CD8-positive, alpha-beta memory T cell (primary cell): ENCODE measurements around the gene EXOSC7. TPM values are rescaled to one million over a fixed set of nuclear protein-coding genes. Genes with fewer than 3 reads are reported as not detected.

ENCODE experiments used
- CTCF ChIA-PET: fragments of 350-600 bp; sonication (Branson Sonifier 250); formaldehyde crosslinking; loops from one replicate; lab custom pipeline; 2021; ENCODE audit warnings: antibody characterized with exemption; lab: Charles Lee
- POLR2A ChIA-PET: fragments of 350-600 bp; sonication (Branson Sonifier 250); formaldehyde crosslinking; loops from one replicate; lab custom pipeline; 2021; ENCODE audit warnings: antibody characterized with exemption; lab: Charles Lee
- DNase-seq, 5 donors: peaks; one replicate each; pipeline versions ENCODE4 v3.0.0 to v3.0.0-alpha.2; 2020 to 2022; ENCODE audit warnings: mixed read lengths in 1 of 5
- H3K27ac ChIP-seq: one replicate; pipeline ENCODE4 v1.7.0; 2013; ENCODE audit warnings: low read depth, mild to moderate bottlenecking, low read length, moderate library complexity
- H3K27me3 ChIP-seq: 2 replicates; pipeline ENCODE4 v1.7.0; 2013; ENCODE audit warnings: low read length, mild to moderate bottlenecking; ENCODE audit not compliant: insufficient read depth, poor library complexity, severe bottlenecking
- H3K36me3 ChIP-seq: 2 replicates; pipeline ENCODE4 v1.7.0; 2013; ENCODE audit warnings: mild to moderate bottlenecking, low read length, moderate library complexity; ENCODE audit not compliant: insufficient read depth
- H3K4me1 ChIP-seq: 2 replicates; pipeline ENCODE4 v1.7.0; 2013; ENCODE audit warnings: mild to moderate bottlenecking, low read length, moderate library complexity; ENCODE audit not compliant: insufficient read depth
- H3K4me3 ChIP-seq: 2 replicates; pipeline ENCODE4 v1.7.0; 2013; ENCODE audit warnings: mild to moderate bottlenecking, low read length
- H3K9me3 ChIP-seq: 2 replicates; pipeline ENCODE4 v1.7.0; 2013; ENCODE audit warnings: mild to moderate bottlenecking, low read length
- H3K27ac Mint-ChIP-seq, 8 donors: one replicate each; pipeline ENCODE4 v1.8.0; 2020 to 2021; ENCODE audit warnings: mixed read lengths in 8 of 8, mild to moderate bottlenecking in 6 of 8, inconsistent platforms in 3 of 8, moderate library complexity in 3 of 8
- H3K27me3 Mint-ChIP-seq, 2 donors: one replicate each; pipeline ENCODE4 v1.8.0; 2020 to 2021; ENCODE audit warnings: mixed read lengths in 2 of 2, mild to moderate bottlenecking in 1 of 2, moderate library complexity in 1 of 2
- H3K36me3 Mint-ChIP-seq, 3 donors: one replicate each; pipeline ENCODE4 v1.8.0; 2020 to 2021; ENCODE audit warnings: mixed read lengths in 3 of 3, inconsistent platforms in 1 of 3, mild to moderate bottlenecking in 1 of 3
- H3K4me1 Mint-ChIP-seq, 3 donors: one replicate each; pipeline ENCODE4 v1.8.0; 2020 to 2021; ENCODE audit warnings: mixed read lengths in 3 of 3, inconsistent platforms in 1 of 3, mild to moderate bottlenecking in 1 of 3
- H3K4me3 Mint-ChIP-seq, 7 donors: one replicate each; pipeline ENCODE4 v1.8.0; 2020 to 2021; ENCODE audit warnings: mixed read lengths in 7 of 7, mild to moderate bottlenecking in 6 of 7, moderate library complexity in 4 of 7, inconsistent platforms in 2 of 7
- H3K9me3 Mint-ChIP-seq, 5 donors: one replicate each; pipeline ENCODE4 v1.8.0; 2020 to 2022; ENCODE audit warnings: mixed read lengths in 5 of 5, mild to moderate bottlenecking in 3 of 5, moderate library complexity in 2 of 5, inconsistent platforms in 1 of 5
- polyA plus RNA-seq: library from polyadenylated mRNA; unstranded; fragments of 300-500 nt; fragmentation: Illumina TruSeq; gene quantifications from one replicate; pipeline ENCODE4 v1.2.3, GENCODE V29; 2021
- total RNA-seq, 2 experiments: library from RNA; stranded (reverse); gene quantifications; one replicate each; pipeline ENCODE4 v1.2.3, GENCODE V29; 2021

Gene EXOSC7
- total and polyA plus RNA-seq, 3 experiments from 2014 or later = 42.1 to 89.6 (median 86.4) TPM

- Histone ChIP-seq H3K36me3 (peaks cover 11% of the 10 kb centered on the region), H3K4me3 (no peak overlapping the region), H3K4me1 (no peaks in the 10 kb centered on the region), H3K27ac (no peak overlapping the region), H3K9me3 (no peaks in the 10 kb centered on the region), H3K27me3 (no peaks in the 10 kb centered on the region)
- ChIA-PET POLR2A (no interaction called here), CTCF (interaction anchor here (1.1 kb wide), 1 partner anchor 33 kb away, joined by 3 read pairs; no protein-coding TSS in a partner anchor)
- H3K36me3 Mint-ChIP-seq = peaks cover 0 to 62% (median 19%) of the 10 kb centered on the region in 3 donors
- no peaks in the 10 kb centered on the region for H3K27me3 Mint-ChIP-seq
- DNase-seq = no peak
- H3K4me3 Mint-ChIP-seq = no peak overlapping the region
- no peaks in the 10 kb centered on the region for H3K9me3 Mint-ChIP-seq
- H3K4me1 Mint-ChIP-seq = peaks cover 28 to 36% (median 36%) of the 10 kb centered on the region in 3 donors
- peak overlapping the region in 2 of 8 donors; percentile 17 to 51 for H3K27ac Mint-ChIP-seq
Observed at GRCh38 chr3:44954304-44954703, 21.7 kb upstream of the EXOSC7 start.

- Histone ChIP-seq H3K4me3 (no peak overlapping the region), H3K27ac (no peak overlapping the region), H3K9me3 (no peaks in the 10 kb centered on the region), H3K4me1 (no peaks in the 10 kb centered on the region), H3K36me3 (peaks cover 14% of the 10 kb centered on the region), H3K27me3 (no peaks in the 10 kb centered on the region)
- POLR2A ChIA-PET = interaction anchor here (0.7 kb wide), 1 partner anchor 9 kb away, joined by 3 read pairs; no protein-coding TSS in a partner anchor
- CTCF ChIA-PET = interaction anchor here (1.1 kb wide), 1 partner anchor 33 kb away, joined by 3 read pairs; no protein-coding TSS in a partner anchor
- peak overlapping the region in 1 of 8 donors; percentile 42 for H3K27ac Mint-ChIP-seq
- peaks cover 0 to 64% (median 19%) of the 10 kb centered on the region in 3 donors for H3K36me3 Mint-ChIP-seq
- no peak overlapping the region for H3K4me3 Mint-ChIP-seq
- H3K9me3 Mint-ChIP-seq = no peaks in the 10 kb centered on the region
- no peak for DNase-seq
- H3K4me1 Mint-ChIP-seq = peaks cover 28 to 36% (median 36%) of the 10 kb centered on the region in 3 donors
- H3K27me3 Mint-ChIP-seq = no peaks in the 10 kb centered on the region
Observed at GRCh38 chr3:44954962-44955361, 21.1 kb upstream of the EXOSC7 start.

- Histone ChIP-seq H3K4me1 (no peaks in the 10 kb centered on the region), H3K27me3 (no peaks in the 10 kb centered on the region), H3K9me3 (no peaks in the 10 kb centered on the region), H3K36me3 (peaks cover 14% of the 10 kb centered on the region), H3K4me3 (no peak overlapping the region), H3K27ac (no peak overlapping the region)
- H3K27ac Mint-ChIP-seq = peak overlapping the region in 3 of 8 donors; percentile 61 to 62 (median 61)
- peaks cover 0 to 60% (median 19%) of the 10 kb centered on the region in 3 donors for H3K36me3 Mint-ChIP-seq
- POLR2A ChIA-PET = no interaction called here
- no peaks in the 10 kb centered on the region for H3K27me3 Mint-ChIP-seq
- CTCF ChIA-PET = no interaction called here
- H3K4me1 Mint-ChIP-seq = peaks cover 25 to 36% (median 35%) of the 10 kb centered on the region in 3 donors
- H3K9me3 Mint-ChIP-seq = no peaks in the 10 kb centered on the region
- H3K4me3 Mint-ChIP-seq = no peak overlapping the region
- no peak for DNase-seq
Observed at GRCh38 chr3:44955917-44956316, 20.1 kb upstream of the EXOSC7 start.

GRCh38 chr3:44957986-44958385 is 18.1 kb upstream of the EXOSC7 start:
- Mint-ChIP-seq H3K36me3 (peaks cover 0 to 50% (median 14%) of the 10 kb centered on the region in 3 donors), H3K27ac (no peak overlapping the region), H3K4me3 (no peak overlapping the region), H3K9me3 (no peaks in the 10 kb centered on the region), H3K4me1 (peaks cover 26 to 38% (median 32%) of the 10 kb centered on the region in 3 donors), H3K27me3 (no peaks in the 10 kb centered on the region)
- H3K4me1 ChIP-seq = no peaks in the 10 kb centered on the region
- peaks cover 14% of the 10 kb centered on the region for H3K36me3 ChIP-seq
- DNase-seq = no peak
- H3K27ac ChIP-seq = no peak overlapping the region
- POLR2A ChIA-PET = no interaction called here
- H3K9me3 ChIP-seq = no peaks in the 10 kb centered on the region
- no peaks in the 10 kb centered on the region for H3K27me3 ChIP-seq
- CTCF ChIA-PET = interaction anchor here (0.9 kb wide), 1 partner anchor 18 kb away, joined by 3 read pairs; the partner anchor contains the start of genes EXOSC7 and ZDHHC3
- no peak overlapping the region for H3K4me3 ChIP-seq

GRCh38 chr3:44958386-44958785 is 17.7 kb upstream of the EXOSC7 start:
- H3K4me3 ChIP-seq = no peak overlapping the region
- H3K27ac Mint-ChIP-seq = no peak overlapping the region
- H3K9me3 Mint-ChIP-seq = no peaks in the 10 kb centered on the region
- POLR2A ChIA-PET = no interaction called here
- peaks cover 0 to 50% (median 14%) of the 10 kb centered on the region in 3 donors for H3K36me3 Mint-ChIP-seq
- H3K9me3 ChIP-seq = no peaks in the 10 kb centered on the region
- H3K27me3 ChIP-seq = no peaks in the 10 kb centered on the region
- no peak overlapping the region for H3K27ac ChIP-seq
- no peaks in the 10 kb centered on the region for H3K4me1 ChIP-seq
- CTCF ChIA-PET = interaction anchor here (0.9 kb wide), 1 partner anchor 18 kb away, joined by 3 read pairs; the partner anchor contains the start of genes EXOSC7 and ZDHHC3
- no peaks in the 10 kb centered on the region for H3K27me3 Mint-ChIP-seq
- no peak for DNase-seq
- peaks cover 28 to 42% (median 35%) of the 10 kb centered on the region in 3 donors for H3K4me1 Mint-ChIP-seq
- no peak overlapping the region for H3K4me3 Mint-ChIP-seq
- H3K36me3 ChIP-seq = peaks cover 14% of the 10 kb centered on the region

GRCh38 chr3:44960387-44961026 is 15.5 kb upstream of the EXOSC7 start:
- Mint-ChIP-seq H3K27ac (no peak overlapping the region), H3K9me3 (no peaks in the 10 kb centered on the region), H3K4me3 (no peak overlapping the region), H3K27me3 (peaks cover 0 to 2% of the 10 kb centered on the region in 2 donors), H3K36me3 (peaks cover 0 to 38% (median 14%) of the 10 kb centered on the region in 3 donors), H3K4me1 (peaks cover 39 to 59% (median 53%) of the 10 kb centered on the region in 3 donors)
- no peaks in the 10 kb centered on the region for H3K9me3 ChIP-seq
- CTCF ChIA-PET = no interaction called here
- no peaks in the 10 kb centered on the region for H3K4me1 ChIP-seq
- no peak overlapping the region for H3K4me3 ChIP-seq
- POLR2A ChIA-PET = no interaction called here
- DNase-seq = no peak
- H3K27me3 ChIP-seq = no peaks in the 10 kb centered on the region
- H3K27ac ChIP-seq = no peak overlapping the region
- H3K36me3 ChIP-seq = peaks cover 14% of the 10 kb centered on the region

GRCh38 chr3:44961888-44962287 is 14.2 kb upstream of the EXOSC7 start:
- no peaks in the 10 kb centered on the region for H3K9me3 ChIP-seq
- H3K4me1 ChIP-seq = peaks cover under 1% of the 10 kb centered on the region
- Mint-ChIP-seq H3K27ac (peak overlapping the region in 2 of 8 donors; percentile 43 to 87), H3K36me3 (peaks cover 0 to 29% (median 12%) of the 10 kb centered on the region in 3 donors), H3K4me1 (peaks cover 41 to 64% (median 63%) of the 10 kb centered on the region in 3 donors), H3K27me3 (peaks cover 0 to 2% of the 10 kb centered on the region in 2 donors), H3K9me3 (no peaks in the 10 kb centered on the region), H3K4me3 (no peak overlapping the region)
- DNase-seq = no peak
- H3K27me3 ChIP-seq = no peaks in the 10 kb centered on the region
- H3K4me3 ChIP-seq = no peak overlapping the region
- H3K27ac ChIP-seq = no peak overlapping the region
- peaks cover 14% of the 10 kb centered on the region for H3K36me3 ChIP-seq
- ChIA-PET POLR2A (no interaction called here), CTCF (no interaction called here)
